Gastroesophageal sphincter (tissue), 3 donors: ENCODE data around the gene KDM4C.

Experiments
- CTCF ChIP-seq, 4 experiments: fragments of 200-600 bp in 2 of 4; fragments of 450-650 bp in 2 of 4; sonication (generic) in 1 of 4; IDR thresholded peaks; one replicate each; pipeline ENCODE4 v1.5.1; 2017 to 2019; ENCODE audit warnings: antibody characterized with exemption in 4 of 4, mild to moderate bottlenecking in 2 of 4, moderate library complexity in 2 of 4
- EP300 ChIP-seq: sonication (generic); formaldehyde crosslinking; IDR thresholded peaks from one replicate; pipeline ENCODE4 v1.6.1; 2017; ENCODE audit warnings: antibody characterized with exemption, mild to moderate bottlenecking
- POLR2A ChIP-seq, 2 donors: fragments of 450-650 bp; IDR thresholded peaks; one replicate each; pipeline ENCODE4 v1.6.1; 2017; ENCODE audit warnings: antibody characterized with exemption in 2 of 2, mild to moderate bottlenecking in 2 of 2, moderate library complexity in 1 of 2

GRCh38 chr9:6936103-6936502 is 178.3 kb downstream of the KDM4C start:
- TF ChIP-seq CTCF (IDR thresholded peaks at IDR 0.05) (no peak), POLR2A (IDR thresholded peaks at IDR 0.05) (no peak), EP300 (no peak)
